ENCODE data around the gene AKIRIN2.

DNA sequence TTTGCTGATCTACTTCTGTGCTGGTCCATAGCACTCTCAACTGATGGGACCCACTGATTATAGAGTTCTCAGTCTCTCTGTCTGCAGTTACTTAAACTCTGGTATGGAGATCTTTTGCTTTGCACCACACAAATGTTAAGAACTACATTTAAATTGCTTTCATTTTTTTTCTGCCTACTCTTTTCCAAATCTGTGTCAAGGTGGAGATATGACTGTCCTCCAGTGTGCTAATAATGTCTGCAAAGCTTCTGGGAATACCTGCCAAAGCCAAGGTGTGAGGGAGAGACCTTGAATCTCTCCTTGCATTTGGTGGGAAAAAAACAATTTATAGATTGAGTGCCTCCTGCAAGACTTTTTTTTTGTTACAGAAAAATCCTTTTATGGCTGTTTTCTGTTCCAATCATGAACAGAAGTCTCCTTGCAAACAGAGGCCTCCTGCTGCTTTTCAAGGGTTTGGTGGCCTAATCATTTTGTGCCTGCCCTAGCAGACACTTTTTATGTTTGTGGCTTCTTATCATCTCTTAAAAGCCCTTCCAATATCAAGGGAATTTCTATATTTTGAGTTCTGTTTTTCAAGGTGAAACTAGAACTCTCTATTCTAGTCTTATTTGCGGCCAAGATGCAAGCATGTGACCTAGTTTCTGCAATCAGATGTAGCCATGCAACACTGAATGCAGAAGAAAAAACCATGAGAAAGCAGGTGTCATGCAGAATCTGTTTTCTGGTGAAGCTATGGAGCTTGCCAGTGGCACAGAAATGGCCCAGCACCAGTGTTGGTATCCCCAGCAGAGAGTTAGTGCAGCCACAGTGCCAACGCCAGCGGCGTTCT is 23.2 kb upstream of the AKIRIN2 start:
- TF ChIP-seq, protein P1, sequence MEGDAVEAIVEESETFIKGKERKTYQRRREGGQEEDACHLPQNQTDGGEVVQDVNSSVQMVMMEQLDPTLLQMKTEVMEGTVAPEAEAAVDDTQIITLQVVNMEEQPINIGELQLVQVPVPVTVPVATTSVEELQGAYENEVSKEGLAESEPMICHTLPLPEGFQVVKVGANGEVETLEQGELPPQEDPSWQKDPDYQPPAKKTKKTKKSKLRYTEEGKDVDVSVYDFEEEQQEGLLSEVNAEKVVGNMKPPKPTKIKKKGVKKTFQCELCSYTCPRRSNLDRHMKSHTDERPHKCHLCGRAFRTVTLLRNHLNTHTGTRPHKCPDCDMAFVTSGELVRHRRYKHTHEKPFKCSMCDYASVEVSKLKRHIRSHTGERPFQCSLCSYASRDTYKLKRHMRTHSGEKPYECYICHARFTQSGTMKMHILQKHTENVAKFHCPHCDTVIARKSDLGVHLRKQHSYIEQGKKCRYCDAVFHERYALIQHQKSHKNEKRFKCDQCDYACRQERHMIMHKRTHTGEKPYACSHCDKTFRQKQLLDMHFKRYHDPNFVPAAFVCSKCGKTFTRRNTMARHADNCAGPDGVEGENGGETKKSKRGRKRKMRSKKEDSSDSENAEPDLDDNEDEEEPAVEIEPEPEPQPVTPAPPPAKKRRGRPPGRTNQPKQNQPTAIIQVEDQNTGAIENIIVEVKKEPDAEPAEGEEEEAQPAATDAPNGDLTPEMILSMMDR (conservative IDR thresholded peaks at IDR 0.05; ENCODE audit: low read depth, low read length) = no peak
- TF ChIP-seq EZH2 (IDR thresholded peaks at IDR 0.05; ENCODE audit: borderline replicate concordance, low read depth, low read length, poor library complexity, severe bottlenecking) = no peak
